Effector memory CD8-positive, alpha-beta T cell (primary cell): ENCODE results near the gene SPATA16.

Experiments used
- ATAC-seq: fragments of 150-1000 bp; cut with Tn5 transposase; replicated peaks from 2 replicates; pipeline ENCODE4 v1.10.0; 2021; ENCODE audit warnings: mild to moderate bottlenecking, moderate library complexity
- DNase-seq, 3 experiments: peaks; one replicate each; pipeline ENCODE4 v3.0.0; 2021
- H3K27ac Mint-ChIP-seq, 2 donors: one replicate each; pipeline ENCODE4 v1.8.0; 2022; ENCODE audit warnings: mild to moderate bottlenecking in 2 of 2, mixed read lengths in 2 of 2, moderate library complexity in 2 of 2
- H3K27me3 Mint-ChIP-seq, 2 donors: one replicate each; pipeline ENCODE4 v1.8.0; 2022; ENCODE audit warnings: mixed read lengths in 2 of 2
- H3K36me3 Mint-ChIP-seq: one replicate; pipeline ENCODE4 v1.8.0; 2022; ENCODE audit warnings: mild to moderate bottlenecking, moderate library complexity, mixed read lengths; ENCODE audit not compliant: insufficient read depth
- H3K4me1 Mint-ChIP-seq, 2 donors: one replicate each; pipeline ENCODE4 v1.8.0; 2022; ENCODE audit warnings: low read depth in 2 of 2, mixed read lengths in 2 of 2
- H3K4me3 Mint-ChIP-seq, 2 donors: one replicate each; pipeline ENCODE4 v1.8.0; 2022; ENCODE audit warnings: mild to moderate bottlenecking in 2 of 2, mixed read lengths in 2 of 2, moderate library complexity in 2 of 2
- H3K9me3 Mint-ChIP-seq, 2 donors: one replicate each; pipeline ENCODE4 v1.8.0; 2022; ENCODE audit warnings: mixed read lengths in 2 of 2

Gene SPATA16

GRCh38 chr3:172839679-172840078 is 301.4 kb downstream of the SPATA16 start:
- no peak for DNase-seq
- Mint-ChIP-seq H3K4me1 (no peaks in the 10 kb centered on the region), H3K36me3 (no peaks in the 10 kb centered on the region), H3K27ac (no peak overlapping the region), H3K9me3 (no peaks in the 10 kb centered on the region), H3K4me3 (no peak overlapping the region), H3K27me3 (peaks cover 10 to 11% of the 10 kb centered on the region in 2 donors)
- ATAC-seq, result no peak
